ENCODE measurements around the gene UBXN7. TPM values are rescaled to one million over a fixed set of nuclear protein-coding genes. Genes with fewer than 3 reads are reported as not detected.

The UBXN7 gene
- total and polyA plus RNA-seq, 9 of the 15 experiments (the other 6 are each of a cell fraction or from before 2014, with no cell fraction given), result 3.5 to 44.6 (median 13.4) TPM

DNA sequence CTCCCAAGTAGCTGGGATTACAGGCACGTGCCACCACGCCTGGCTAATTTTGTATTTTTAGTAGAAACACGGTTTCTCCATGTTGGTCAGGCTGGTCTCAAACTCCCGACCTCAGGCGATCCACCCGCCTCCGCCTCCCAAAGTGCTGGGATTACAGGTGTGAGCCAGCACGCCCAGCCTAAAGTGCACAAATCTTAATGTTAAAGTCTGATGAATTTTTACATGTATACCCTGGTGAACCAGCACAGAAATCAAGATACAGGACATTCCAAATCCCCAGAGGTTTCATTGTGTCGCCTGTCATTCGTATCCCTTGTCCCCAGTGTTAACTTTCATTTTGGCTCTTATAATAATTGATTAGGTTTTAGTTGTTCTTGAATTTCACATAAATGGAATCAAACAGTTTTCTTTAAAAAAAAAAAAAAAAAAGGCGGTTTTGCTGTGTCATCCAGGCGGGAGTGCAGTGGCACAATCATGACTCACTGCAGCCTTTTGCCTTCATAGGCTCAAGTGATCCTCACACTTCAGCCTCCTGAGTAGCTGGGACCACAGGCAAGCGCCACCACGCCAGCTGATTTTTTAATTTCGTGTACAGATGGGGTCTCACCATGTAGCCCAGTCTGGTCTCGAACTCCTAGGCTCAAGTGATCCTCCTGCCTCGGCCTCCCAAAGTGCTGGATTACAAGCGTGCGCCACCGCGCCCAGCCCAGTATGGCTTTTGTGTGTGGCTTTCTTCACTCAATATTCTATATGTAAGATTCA lies 92.6 kb downstream of the UBXN7 start (continued):
- TF ChIP-seq, protein P1, sequence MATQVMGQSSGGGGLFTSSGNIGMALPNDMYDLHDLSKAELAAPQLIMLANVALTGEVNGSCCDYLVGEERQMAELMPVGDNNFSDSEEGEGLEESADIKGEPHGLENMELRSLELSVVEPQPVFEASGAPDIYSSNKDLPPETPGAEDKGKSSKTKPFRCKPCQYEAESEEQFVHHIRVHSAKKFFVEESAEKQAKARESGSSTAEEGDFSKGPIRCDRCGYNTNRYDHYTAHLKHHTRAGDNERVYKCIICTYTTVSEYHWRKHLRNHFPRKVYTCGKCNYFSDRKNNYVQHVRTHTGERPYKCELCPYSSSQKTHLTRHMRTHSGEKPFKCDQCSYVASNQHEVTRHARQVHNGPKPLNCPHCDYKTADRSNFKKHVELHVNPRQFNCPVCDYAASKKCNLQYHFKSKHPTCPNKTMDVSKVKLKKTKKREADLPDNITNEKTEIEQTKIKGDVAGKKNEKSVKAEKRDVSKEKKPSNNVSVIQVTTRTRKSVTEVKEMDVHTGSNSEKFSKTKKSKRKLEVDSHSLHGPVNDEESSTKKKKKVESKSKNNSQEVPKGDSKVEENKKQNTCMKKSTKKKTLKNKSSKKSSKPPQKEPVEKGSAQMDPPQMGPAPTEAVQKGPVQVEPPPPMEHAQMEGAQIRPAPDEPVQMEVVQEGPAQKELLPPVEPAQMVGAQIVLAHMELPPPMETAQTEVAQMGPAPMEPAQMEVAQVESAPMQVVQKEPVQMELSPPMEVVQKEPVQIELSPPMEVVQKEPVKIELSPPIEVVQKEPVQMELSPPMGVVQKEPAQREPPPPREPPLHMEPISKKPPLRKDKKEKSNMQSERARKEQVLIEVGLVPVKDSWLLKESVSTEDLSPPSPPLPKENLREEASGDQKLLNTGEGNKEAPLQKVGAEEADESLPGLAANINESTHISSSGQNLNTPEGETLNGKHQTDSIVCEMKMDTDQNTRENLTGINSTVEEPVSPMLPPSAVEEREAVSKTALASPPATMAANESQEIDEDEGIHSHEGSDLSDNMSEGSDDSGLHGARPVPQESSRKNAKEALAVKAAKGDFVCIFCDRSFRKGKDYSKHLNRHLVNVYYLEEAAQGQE (IDR thresholded peaks at IDR 0.05; ENCODE audit: borderline replicate concordance), result 0 out of 2 replicates have a peak, but pooled peaks have one; percentile 8
- TF ChIP-seq, protein P1 (CRISPR knock-in tag; IDR thresholded peaks at IDR 0.05; ENCODE audit: low read depth), result no peak
- TF ChIP-seq, protein P2, sequence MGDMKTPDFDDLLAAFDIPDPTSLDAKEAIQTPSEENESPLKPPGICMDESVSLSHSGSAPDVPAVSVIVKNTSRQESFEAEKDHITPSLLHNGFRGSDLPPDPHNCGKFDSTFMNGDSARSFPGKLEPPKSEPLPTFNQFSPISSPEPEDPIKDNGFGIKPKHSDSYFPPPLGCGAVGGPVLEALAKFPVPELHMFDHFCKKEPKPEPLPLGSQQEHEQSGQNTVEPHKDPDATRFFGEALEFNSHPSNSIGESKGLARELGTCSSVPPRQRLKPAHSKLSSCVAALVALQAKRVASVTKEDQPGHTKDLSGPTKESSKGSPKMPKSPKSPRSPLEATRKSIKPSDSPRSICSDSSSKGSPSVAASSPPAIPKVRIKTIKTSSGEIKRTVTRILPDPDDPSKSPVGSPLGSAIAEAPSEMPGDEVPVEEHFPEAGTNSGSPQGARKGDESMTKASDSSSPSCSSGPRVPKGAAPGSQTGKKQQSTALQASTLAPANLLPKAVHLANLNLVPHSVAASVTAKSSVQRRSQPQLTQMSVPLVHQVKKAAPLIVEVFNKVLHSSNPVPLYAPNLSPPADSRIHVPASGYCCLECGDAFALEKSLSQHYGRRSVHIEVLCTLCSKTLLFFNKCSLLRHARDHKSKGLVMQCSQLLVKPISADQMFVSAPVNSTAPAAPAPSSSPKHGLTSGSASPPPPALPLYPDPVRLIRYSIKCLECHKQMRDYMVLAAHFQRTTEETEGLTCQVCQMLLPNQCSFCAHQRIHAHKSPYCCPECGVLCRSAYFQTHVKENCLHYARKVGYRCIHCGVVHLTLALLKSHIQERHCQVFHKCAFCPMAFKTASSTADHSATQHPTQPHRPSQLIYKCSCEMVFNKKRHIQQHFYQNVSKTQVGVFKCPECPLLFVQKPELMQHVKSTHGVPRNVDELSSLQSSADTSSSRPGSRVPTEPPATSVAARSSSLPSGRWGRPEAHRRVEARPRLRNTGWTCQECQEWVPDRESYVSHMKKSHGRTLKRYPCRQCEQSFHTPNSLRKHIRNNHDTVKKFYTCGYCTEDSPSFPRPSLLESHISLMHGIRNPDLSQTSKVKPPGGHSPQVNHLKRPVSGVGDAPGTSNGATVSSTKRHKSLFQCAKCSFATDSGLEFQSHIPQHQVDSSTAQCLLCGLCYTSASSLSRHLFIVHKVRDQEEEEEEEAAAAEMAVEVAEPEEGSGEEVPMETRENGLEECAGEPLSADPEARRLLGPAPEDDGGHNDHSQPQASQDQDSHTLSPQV (IDR thresholded peaks at IDR 0.05), result peak; percentile 17; the same call in 1 of the 2 replicates
- peak; percentile 90 for TF ChIP-seq DPF2 (IDR thresholded peaks at IDR 0.05)
- peak in 1 of 2 experiments; percentile 27; a peak in 3 of 4 replicates for TF ChIP-seq MAZ (CRISPR knock-in tag; conservative IDR thresholded peaks at IDR 0.05 in 1 of 2, IDR thresholded peaks at IDR 0.05 in 1 of 2)
- TF ChIP-seq RBM25 (IDR thresholded peaks at IDR 0.05; ENCODE audit: low read depth, low read length, severe bottlenecking), result peak; percentile 42
- TF ChIP-seq, protein P3, sequence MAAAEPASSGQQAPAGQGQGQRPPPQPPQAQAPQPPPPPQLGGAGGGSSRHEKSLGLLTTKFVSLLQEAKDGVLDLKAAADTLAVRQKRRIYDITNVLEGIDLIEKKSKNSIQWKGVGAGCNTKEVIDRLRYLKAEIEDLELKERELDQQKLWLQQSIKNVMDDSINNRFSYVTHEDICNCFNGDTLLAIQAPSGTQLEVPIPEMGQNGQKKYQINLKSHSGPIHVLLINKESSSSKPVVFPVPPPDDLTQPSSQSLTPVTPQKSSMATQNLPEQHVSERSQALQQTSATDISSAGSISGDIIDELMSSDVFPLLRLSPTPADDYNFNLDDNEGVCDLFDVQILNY (CRISPR knock-in tag; IDR thresholded peaks at IDR 0.05), result 0 out of 2 replicates have a peak, but pooled peaks have one; percentile 26
- TF ChIP-seq, protein P4, sequence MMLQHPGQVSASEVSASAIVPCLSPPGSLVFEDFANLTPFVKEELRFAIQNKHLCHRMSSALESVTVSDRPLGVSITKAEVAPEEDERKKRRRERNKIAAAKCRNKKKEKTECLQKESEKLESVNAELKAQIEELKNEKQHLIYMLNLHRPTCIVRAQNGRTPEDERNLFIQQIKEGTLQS (IDR thresholded peaks at IDR 0.05), result peak; percentile 93
- TF ChIP-seq, protein P4 (CRISPR knock-in tag; conservative IDR thresholded peaks at IDR 0.05), result peak; percentile 82; the same call in 1 of the 2 replicates
- TF ChIP-seq CREM (IDR thresholded peaks at IDR 0.05; ENCODE audit: low read depth), result peak; percentile 52
- no peak for TF ChIP-seq TAF7 (tag; IDR thresholded peaks at IDR 0.05)
- TF ChIP-seq FOXA3 (CRISPR knock-in tag; conservative IDR thresholded peaks at IDR 0.05 in 1 of 2, IDR thresholded peaks at IDR 0.05 in 1 of 2), result 0 out of 4 replicates have a peak, but pooled peaks of 1 of the 2 experiments have one; percentile 40

Measured in K562 (cell line).